Urinary bladder (tissue), 4 donors: ENCODE measurements around the gene ZNF697. TPM values are rescaled to one million over a fixed set of nuclear protein-coding genes. Genes with fewer than 3 reads are reported as not detected.
"Not testable (repeated sequence)": the region's sequence is repeated elsewhere in the genome, so short reads cannot be mapped to it uniquely, and the experiment has no call there.

Source experiments
- DNase-seq: peaks from one replicate; pipeline ENCODE4 v3.0.0-alpha.2; 2015; ENCODE audit errors: extremely low spot score
- H3K27ac ChIP-seq: one replicate; pipeline ENCODE4 v1.5.1; 2013; ENCODE audit warnings: low read depth, mild to moderate bottlenecking, moderate library complexity
- H3K36me3 ChIP-seq: one replicate; pipeline ENCODE4 v1.6.1; 2013; ENCODE audit warnings: mild to moderate bottlenecking, moderate library complexity; ENCODE audit not compliant: insufficient read depth
- H3K4me1 ChIP-seq: one replicate; pipeline ENCODE4 v1.6.1; 2013; ENCODE audit warnings: mild to moderate bottlenecking, moderate library complexity; ENCODE audit not compliant: insufficient read depth
- H3K4me3 ChIP-seq: one replicate; pipeline ENCODE4 v1.5.1; 2013; ENCODE audit warnings: low read depth, low read length
- WGBS: extraction: QIAGEN DNeasy Blood & Tissue Kit; methylation state at CpG from one replicate; pipeline ENCODE4 v1.1.7; 2013; 5-methylcytosine and 5-hydroxymethylcytosine counted together
- polyA plus RNA-seq: library from polyadenylated mRNA; stranded (reverse); fragments of 200-250 nt; gene quantifications from one replicate; pipeline ENCODE4 v1.2.3, GENCODE V29; 2013
- total RNA-seq: library from RNA; depleted of rRNA; stranded (reverse); fragments of >200 nt; gene quantifications from one replicate; pipeline ENCODE4 v1.2.3, GENCODE V29; 2014
- donor health status: healthy with polysubstance abuse.
- donor health status: healthy.

Gene ZNF697
- total and polyA plus RNA-seq, 2 donors, result 2.8 to 19.8 TPM

- H3K4me3 ChIP-seq, result no peak overlapping the region
- no peak overlapping the region for H3K27ac ChIP-seq
- DNase-seq, result peak; percentile 76
- H3K36me3 ChIP-seq, result no peaks in the 10 kb centered on the region
- H3K4me1 ChIP-seq, result no peaks in the 10 kb centered on the region
- 49% methylated on average over 9 of the region's 9 CpGs for WGBS
Observed at GRCh38 chr1:119613769-119614720, 34.0 kb downstream of the ZNF697 start.

- DNase-seq, result no peak
- Histone ChIP-seq H3K4me3 (no peak overlapping the region), H3K4me1 (no peaks in the 10 kb centered on the region), H3K27ac (no peak overlapping the region), H3K36me3 (no peaks in the 10 kb centered on the region)
- WGBS, result 15% methylated on average over 8 of the region's 8 CpGs
Observed at GRCh38 chr1:119611701-119612113, 36.4 kb downstream of the ZNF697 start.

GRCh38 chr1:119608816-119609215, 39.2 kb downstream of the ZNF697 start:
- DNase-seq, H3K4me3 ChIP-seq, H3K36me3 ChIP-seq, H3K27ac ChIP-seq, H3K4me1 ChIP-seq: not testable (repeated sequence)
- whole genome bisulfite sequencing, result 87% methylated on average over 6 of the region's 6 CpGs

- H3K36me3 ChIP-seq, H3K27ac ChIP-seq, H3K4me3 ChIP-seq, DNase-seq, H3K4me1 ChIP-seq: not testable (repeated sequence)
- WGBS, result 80% methylated on average over 3 of the region's 6 CpGs
Observed at GRCh38 chr1:119607087-119607807, 40.8 kb downstream of the ZNF697 start.

- no peaks in the 10 kb centered on the region for H3K4me1 ChIP-seq
- no peak overlapping the region for H3K4me3 ChIP-seq
- H3K36me3 ChIP-seq, result no peaks in the 10 kb centered on the region
- WGBS, result 91% methylated on average over 1 of the region's 1 CpG
- no peak overlapping the region for H3K27ac ChIP-seq
- DNase-seq, result no peak
Observed at GRCh38 chr1:119606394-119606793, 41.7 kb downstream of the ZNF697 start.

GRCh38 chr1:119605686-119606085, 42.4 kb downstream of the ZNF697 start:
- Histone ChIP-seq H3K36me3 (no peaks in the 10 kb centered on the region), H3K4me1 (no peaks in the 10 kb centered on the region), H3K27ac (no peak overlapping the region), H3K4me3 (no peak overlapping the region)
- no peak for DNase-seq
- WGBS, result over 99% methylated on average over 3 of the region's 3 CpGs

GRCh38 chr1:119605080-119605479, 43.0 kb downstream of the ZNF697 start:
- WGBS, result 84% methylated on average over 8 of the region's 8 CpGs
- H3K4me3 ChIP-seq, DNase-seq, H3K4me1 ChIP-seq, H3K27ac ChIP-seq, H3K36me3 ChIP-seq: not testable (repeated sequence)

GRCh38 chr1:119603695-119604094, 44.4 kb downstream of the ZNF697 start:
- Histone ChIP-seq H3K4me1 (no peaks in the 10 kb centered on the region), H3K27ac (no peak overlapping the region), H3K4me3 (no peak overlapping the region), H3K36me3 (no peaks in the 10 kb centered on the region)
- WGBS, result 85% methylated on average over 6 of the region's 6 CpGs
- DNase-seq, result no peak

GRCh38 chr1:119603241-119603640, 44.8 kb downstream of the ZNF697 start:
- not testable (repeated sequence) for H3K4me1 ChIP-seq, H3K27ac ChIP-seq, H3K4me3 ChIP-seq, DNase-seq, H3K36me3 ChIP-seq
- 90% methylated on average over 3 of the region's 3 CpGs for WGBS

GRCh38 chr1:119602789-119603188, 45.3 kb downstream of the ZNF697 start:
- not testable (repeated sequence) for H3K4me3 ChIP-seq, H3K27ac ChIP-seq, DNase-seq, H3K4me1 ChIP-seq, H3K36me3 ChIP-seq
- WGBS, result 87% methylated on average over 3 of the region's 3 CpGs

- no peaks in the 10 kb centered on the region for H3K36me3 ChIP-seq
- H3K4me1 ChIP-seq, result no peaks in the 10 kb centered on the region
- no peak for DNase-seq
- H3K4me3 ChIP-seq, result no peak overlapping the region
- WGBS, result 77% methylated on average over 2 of the region's 2 CpGs
- H3K27ac ChIP-seq, result no peak overlapping the region
Observed at GRCh38 chr1:119602169-119602568, 45.9 kb downstream of the ZNF697 start.

- Histone ChIP-seq H3K27ac (no peak overlapping the region), H3K36me3 (no peaks in the 10 kb centered on the region), H3K4me3 (no peak overlapping the region), H3K4me1 (no peaks in the 10 kb centered on the region)
- 58% methylated on average over 1 of the region's 1 CpG for WGBS
- DNase-seq, result no peak
Observed at GRCh38 chr1:119600976-119601375, 47.1 kb downstream of the ZNF697 start.

GRCh38 chr1:119600561-119600960, 47.5 kb downstream of the ZNF697 start:
- no peak overlapping the region for H3K27ac ChIP-seq
- H3K36me3 ChIP-seq, result no peaks in the 10 kb centered on the region
- no peaks in the 10 kb centered on the region for H3K4me1 ChIP-seq
- no peak for DNase-seq
- WGBS, result 80% methylated on average over 4 of the region's 4 CpGs
- no peak overlapping the region for H3K4me3 ChIP-seq

- H3K27ac ChIP-seq, result no peak overlapping the region
- H3K4me1 ChIP-seq, result no peaks in the 10 kb centered on the region
- WGBS, result 84% methylated on average over 2 of the region's 2 CpGs
- no peak overlapping the region for H3K4me3 ChIP-seq
- H3K36me3 ChIP-seq, result no peaks in the 10 kb centered on the region
- DNase-seq, result no peak
Observed at GRCh38 chr1:119595606-119596005, 52.5 kb downstream of the ZNF697 start.
